Endodermal cell (in vitro differentiated cells): ENCODE data around the gene NFAM1. TPM values are rescaled to one million over a fixed set of nuclear protein-coding genes. Genes with fewer than 3 reads are reported as not detected.

Experiments used
- DNase-seq: peaks from one replicate; pipeline ENCODE4 v3.0.0-alpha.2; 2017
- H3K27ac ChIP-seq: 2 replicates; pipeline ENCODE4 v1.5.1; 2013; ENCODE audit warnings: mild to moderate bottlenecking, low read depth, low read length, moderate library complexity
- H3K27me3 ChIP-seq: 2 replicates; pipeline ENCODE4 v1.6.1; 2013; ENCODE audit warnings: mild to moderate bottlenecking, low read length, moderate library complexity; ENCODE audit not compliant: insufficient read depth, control insufficient read depth, poor library complexity, severe bottlenecking
- H3K36me3 ChIP-seq: 2 replicates; pipeline ENCODE4 v1.7.0; 2013; ENCODE audit warnings: mild to moderate bottlenecking, low read length, moderate library complexity; ENCODE audit not compliant: control insufficient read depth, insufficient read depth
- H3K4me1 ChIP-seq: one replicate; pipeline ENCODE4 v1.7.0; 2013; ENCODE audit warnings: low read length; ENCODE audit not compliant: control insufficient read depth, insufficient read depth
- H3K4me3 ChIP-seq: 2 replicates; pipeline ENCODE4 v1.5.1; 2013; ENCODE audit warnings: mild to moderate bottlenecking, low read length, moderate library complexity
- H3K9ac ChIP-seq: 2 replicates; pipeline ENCODE4 v1.6.1; 2013; ENCODE audit warnings: mild to moderate bottlenecking, low read length, moderate library complexity; ENCODE audit not compliant: poor library complexity, severe bottlenecking; ENCODE audit errors: extremely low read depth
- H3K9me3 ChIP-seq: 2 replicates; pipeline ENCODE4 v1.6.1; 2013; ENCODE audit warnings: mild to moderate bottlenecking, low read length, moderate library complexity; ENCODE audit not compliant: control insufficient read depth
- H3K27ac Mint-ChIP-seq: 2 replicates; pipeline ENCODE4 v1.8.0; 2020; ENCODE audit warnings: mixed read lengths
- H3K27me3 Mint-ChIP-seq: 2 replicates; pipeline ENCODE4 v1.8.0; 2021; ENCODE audit warnings: mild to moderate bottlenecking, mixed read lengths; ENCODE audit not compliant: insufficient read depth
- H3K36me3 Mint-ChIP-seq: 2 replicates; pipeline ENCODE4 v1.8.0; 2020; ENCODE audit warnings: low read depth, mixed read lengths
- H3K4me1 Mint-ChIP-seq: 2 replicates; pipeline ENCODE4 v1.8.0; 2020; ENCODE audit warnings: mixed read lengths
- H3K4me3 Mint-ChIP-seq: 2 replicates; pipeline ENCODE4 v1.8.0; 2020; ENCODE audit warnings: mild to moderate bottlenecking, moderate library complexity, mixed read lengths
- H3K9me3 Mint-ChIP-seq: 2 replicates; pipeline ENCODE4 v1.8.0; 2020; ENCODE audit warnings: mild to moderate bottlenecking, mixed read lengths
- CTCF ChIP-seq: fragments of 200-600 bp; sonication (generic); conservative IDR thresholded peaks from 2 replicates; pipeline ENCODE4 v1.5.0; 2021; ENCODE audit warnings: antibody characterized with exemption, mild to moderate bottlenecking
- WGBS, 2 experiments: methylation state at CpG; one replicate each; pipeline versions ENCODE4 v1.1.5 to v1.1.7; 2013; ENCODE audit warnings: missing lambda C conversion rate in 2 of 2, mixed read lengths in 1 of 2; ENCODE audit not compliant: insufficient coverage in 1 of 2, insufficient read length in 1 of 2; 5-methylcytosine and 5-hydroxymethylcytosine counted together
- total RNA-seq, 2 donors: library from RNA; stranded (reverse); fragmentation: NEBNext Ultra II Directional in 1 of 2; extraction: Animal tissue kit (Norgen Biotek cat#: 25700) in 1 of 2; gene quantifications; 2 replicates in 1 of 2; 3 replicates in 1 of 2; pipeline ENCODE4 v1.2.1, GENCODE V29; 2021

Gene NFAM1
- total RNA-seq, 2 donors from 2014 or later: 0.92 to 1.1 TPM

GRCh38 chr22:42431401-42432019, 693 bp downstream of the NFAM1 start:
- Mint-ChIP-seq H3K4me1 (peaks cover 22% of the 10 kb centered on the region), H3K9me3 (no peaks in the 10 kb centered on the region), H3K4me3 (no peak overlapping the region), H3K36me3 (no peaks in the 10 kb centered on the region), H3K27ac (no peak overlapping the region), H3K27me3 (peaks cover 11% of the 10 kb centered on the region)
- Histone ChIP-seq H3K9ac (no peak overlapping the region), H3K4me1 (peaks cover 3% of the 10 kb centered on the region), H3K27me3 (no peaks in the 10 kb centered on the region), H3K4me3 (no peak overlapping the region), H3K36me3 (no peaks in the 10 kb centered on the region), H3K9me3 (no peaks in the 10 kb centered on the region), H3K27ac (no peak overlapping the region)
- DNase-seq: peak; percentile 55
- WGBS, 2 experiments: 67 to 68% methylated on average over 4 to 17 of the region's 17 CpGs
- no peak for TF ChIP-seq CTCF

- peaks cover 11% of the 10 kb centered on the region for H3K27me3 Mint-ChIP-seq
- H3K4me3 ChIP-seq: no peak overlapping the region
- H3K27ac Mint-ChIP-seq: no peak overlapping the region
These were observed 1.6 kb downstream of the NFAM1 start for GRCh38 chr22:42430528-42431125.

GRCh38 chr22:42428760-42429159, 3.4 kb downstream of the NFAM1 start:
- no peaks in the 10 kb centered on the region for H3K36me3 Mint-ChIP-seq
- DNase-seq: peak; percentile 44
- H3K4me3 Mint-ChIP-seq: no peak overlapping the region
- H3K9me3 Mint-ChIP-seq: no peaks in the 10 kb centered on the region
- peaks cover 16% of the 10 kb centered on the region for H3K27me3 Mint-ChIP-seq
- no peak overlapping the region for H3K27ac Mint-ChIP-seq
- Histone ChIP-seq H3K27ac (no peak overlapping the region), H3K36me3 (no peaks in the 10 kb centered on the region), H3K4me3 (no peak overlapping the region), H3K9ac (no peak overlapping the region), H3K4me1 (peaks cover 3% of the 10 kb centered on the region), H3K9me3 (no peaks in the 10 kb centered on the region), H3K27me3 (no peaks in the 10 kb centered on the region)
- H3K4me1 Mint-ChIP-seq: peaks cover 30% of the 10 kb centered on the region
- 92% methylated on average over 3 of the region's 3 CpGs; no CpG with 5 or more reads in 1 of the 2 experiments for WGBS, 2 experiments
- TF ChIP-seq CTCF: no peak

More at GRCh38 chr22:42430528-42431125, 1.6 kb downstream of the NFAM1 start:
- Histone ChIP-seq H3K27ac (no peak overlapping the region), H3K9ac (no peak overlapping the region), H3K36me3 (no peaks in the 10 kb centered on the region), H3K27me3 (no peaks in the 10 kb centered on the region), H3K4me1 (peaks cover 3% of the 10 kb centered on the region), H3K9me3 (no peaks in the 10 kb centered on the region)
- peak; percentile 38 for DNase-seq
- TF ChIP-seq CTCF: no peak
- Mint-ChIP-seq H3K4me3 (no peak overlapping the region), H3K9me3 (no peaks in the 10 kb centered on the region), H3K36me3 (no peaks in the 10 kb centered on the region), H3K4me1 (peaks cover 23% of the 10 kb centered on the region)
- WGBS, 2 experiments: 84 to 92% methylated on average over 6 to 8 of the region's 9 CpGs
